RWPE2 (cell line): ENCODE measurements around the gene DNAI2.
"Not testable (repeated sequence)": the region's sequence is repeated elsewhere in the genome, so short reads cannot be mapped to it uniquely, and the experiment has no call there.

Source experiments
- ATAC-seq: fragments of 200-7000 bp; cut with Tn5 transposase; 3 replicates; pipeline ENCODE4 v1.9.1; 2021; ENCODE audit warnings: low read depth
- DNase-seq: peaks from one replicate; pipeline ENCODE4 v3.0.0-alpha.2; 2020; ENCODE audit warnings: low spot score
- H3K27ac ChIP-seq: fragments of 450-650 bp; 2 replicates; pipeline ENCODE4 v1.5.1; 2017; ENCODE audit warnings: mild to moderate bottlenecking; ENCODE audit not compliant: poor library complexity, severe bottlenecking
- H3K27me3 ChIP-seq: fragments of 250-450 bp; sonication (Bioruptor Pico); 2 replicates; pipeline ENCODE4 v1.5.1; 2021; ENCODE audit warnings: mild to moderate bottlenecking, moderate library complexity; ENCODE audit not compliant: insufficient read depth, poor library complexity, severe bottlenecking
- H3K36me3 ChIP-seq: fragments of 250-450 bp; sonication (Bioruptor Pico); 2 replicates; pipeline ENCODE4 v1.5.1; 2020; ENCODE audit warnings: low read depth, mild to moderate bottlenecking, moderate library complexity
- H3K4me1 ChIP-seq: fragments of 250-450 bp; sonication (Bioruptor Pico); 2 replicates; pipeline ENCODE4 v1.5.1; 2021; ENCODE audit warnings: mild to moderate bottlenecking, moderate library complexity; ENCODE audit not compliant: insufficient read depth, poor library complexity, severe bottlenecking
- H3K4me3 ChIP-seq: fragments of 250-450 bp; sonication (Bioruptor Pico); 2 replicates; pipeline ENCODE4 v1.5.1; 2021; ENCODE audit warnings: mild to moderate bottlenecking, moderate library complexity; ENCODE audit not compliant: severe bottlenecking
- H3K9me3 ChIP-seq: fragments of 250-450 bp; sonication (Bioruptor Pico); 2 replicates; pipeline ENCODE4 v1.5.1; 2021; ENCODE audit warnings: mild to moderate bottlenecking, moderate library complexity; ENCODE audit not compliant: severe bottlenecking
- TF ChIP-seq, protein P1 (sequence below): fragments of 450-650 bp; IDR thresholded peaks from one replicate; pipeline ENCODE4 v1.5.1; 2017; ENCODE audit warnings: mild to moderate bottlenecking, moderate library complexity; ENCODE audit not compliant: poor library complexity, severe bottlenecking

DNAI2 gene

DNA sequence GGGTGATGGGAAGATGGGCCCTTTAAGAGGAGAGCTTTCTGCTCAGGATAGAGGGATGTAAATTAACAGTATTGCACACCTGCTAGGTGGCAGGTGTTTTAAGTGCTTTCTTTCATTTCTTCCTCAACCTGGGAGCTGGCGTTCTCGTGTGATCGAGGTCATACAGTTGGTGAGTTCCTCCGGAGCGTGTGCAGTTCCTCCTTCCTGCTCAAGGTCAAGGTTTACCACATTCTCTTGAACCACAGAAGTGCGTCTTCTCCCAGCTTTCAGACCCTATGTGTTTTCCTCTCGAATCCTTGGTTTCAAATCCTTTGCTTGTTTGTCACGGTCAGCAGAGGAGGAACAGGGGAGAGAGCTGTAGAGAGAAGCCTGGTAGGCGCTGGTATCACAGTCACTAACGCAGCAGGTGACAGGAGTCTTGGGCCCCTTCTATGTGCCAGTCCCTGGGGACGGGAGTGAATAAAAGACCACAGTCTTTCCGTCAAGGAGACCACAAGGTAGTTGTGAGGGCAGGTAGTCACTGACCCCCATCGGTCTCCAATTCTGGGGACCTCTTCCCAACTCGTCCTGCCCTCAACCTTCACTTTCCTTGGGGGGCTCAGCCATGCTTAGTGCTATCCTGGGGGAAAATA, 791 bp downstream of the DNAI2 start:
- DNase-seq (no peak), ATAC-seq (no peak)
- Histone ChIP-seq H3K4me1 (no peaks in the 10 kb centered on the region), H3K4me3 (no peak overlapping the region), H3K9me3 (no peaks in the 10 kb centered on the region), H3K27me3 (peaks cover 36% of the 10 kb centered on the region), H3K27ac (no peak overlapping the region), H3K36me3 (no peaks in the 10 kb centered on the region)
- TF ChIP-seq, protein P1, sequence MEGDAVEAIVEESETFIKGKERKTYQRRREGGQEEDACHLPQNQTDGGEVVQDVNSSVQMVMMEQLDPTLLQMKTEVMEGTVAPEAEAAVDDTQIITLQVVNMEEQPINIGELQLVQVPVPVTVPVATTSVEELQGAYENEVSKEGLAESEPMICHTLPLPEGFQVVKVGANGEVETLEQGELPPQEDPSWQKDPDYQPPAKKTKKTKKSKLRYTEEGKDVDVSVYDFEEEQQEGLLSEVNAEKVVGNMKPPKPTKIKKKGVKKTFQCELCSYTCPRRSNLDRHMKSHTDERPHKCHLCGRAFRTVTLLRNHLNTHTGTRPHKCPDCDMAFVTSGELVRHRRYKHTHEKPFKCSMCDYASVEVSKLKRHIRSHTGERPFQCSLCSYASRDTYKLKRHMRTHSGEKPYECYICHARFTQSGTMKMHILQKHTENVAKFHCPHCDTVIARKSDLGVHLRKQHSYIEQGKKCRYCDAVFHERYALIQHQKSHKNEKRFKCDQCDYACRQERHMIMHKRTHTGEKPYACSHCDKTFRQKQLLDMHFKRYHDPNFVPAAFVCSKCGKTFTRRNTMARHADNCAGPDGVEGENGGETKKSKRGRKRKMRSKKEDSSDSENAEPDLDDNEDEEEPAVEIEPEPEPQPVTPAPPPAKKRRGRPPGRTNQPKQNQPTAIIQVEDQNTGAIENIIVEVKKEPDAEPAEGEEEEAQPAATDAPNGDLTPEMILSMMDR, result no peak

DNA sequence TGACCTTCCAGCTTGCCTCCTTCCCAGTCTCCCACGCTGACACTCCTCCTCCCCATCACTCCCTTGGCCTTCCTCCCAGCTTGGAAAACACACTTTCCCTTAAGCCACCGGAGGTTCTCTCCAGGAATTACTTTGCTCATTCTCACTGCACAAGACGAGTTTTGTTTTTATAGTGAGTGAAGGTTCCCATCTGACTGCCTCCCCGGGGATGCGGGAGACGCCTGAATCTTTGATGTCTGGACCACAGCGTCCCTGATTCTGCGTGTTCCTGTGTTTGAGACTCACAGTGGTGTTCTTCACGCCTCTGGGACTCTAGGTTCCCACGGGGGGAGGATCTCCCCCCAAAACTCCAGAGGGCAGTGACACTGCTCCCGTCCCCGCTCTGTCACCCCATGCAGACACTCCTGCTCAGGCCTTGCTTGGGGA, 2.0 kb downstream of the DNAI2 start:
- Histone ChIP-seq H3K27me3 (peaks cover 36% of the 10 kb centered on the region), H3K27ac (no peak overlapping the region), H3K9me3 (no peaks in the 10 kb centered on the region), H3K4me1 (no peaks in the 10 kb centered on the region), H3K4me3 (no peak overlapping the region), H3K36me3 (no peaks in the 10 kb centered on the region)
- TF ChIP-seq, protein P1, result no peak
- DNase-seq (no peak), ATAC-seq (no peak)

DNA sequence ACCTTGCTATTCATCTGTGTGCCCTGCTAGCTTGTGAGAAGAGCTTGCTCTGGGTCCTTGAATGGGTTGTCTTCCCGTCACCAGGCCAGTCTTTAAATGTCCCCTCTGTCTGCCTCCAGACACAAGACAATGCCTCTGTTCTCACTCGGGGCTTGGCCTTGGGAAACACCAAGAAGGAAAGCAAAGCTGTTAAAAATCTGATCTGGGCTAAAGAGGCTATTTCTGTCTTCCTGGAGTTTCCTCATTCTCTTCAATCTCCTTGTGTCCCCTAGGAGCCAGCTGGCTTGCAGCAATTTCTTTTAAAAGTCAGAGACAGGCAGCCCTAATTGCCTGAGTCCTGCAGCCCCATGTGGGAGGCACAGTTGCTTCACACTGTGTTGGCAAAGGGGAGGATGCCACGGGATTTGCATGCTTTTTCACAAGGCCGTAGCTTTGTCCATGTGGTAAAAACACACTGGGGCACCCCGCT, 2.5 kb downstream of the DNAI2 start:
- ATAC-seq, result no peak
- H3K36me3 ChIP-seq, result no peaks in the 10 kb centered on the region
- no peaks in the 10 kb centered on the region for H3K9me3 ChIP-seq
- DNase-seq, result no peak
- H3K27me3 ChIP-seq, result peaks cover 36% of the 10 kb centered on the region
- no peaks in the 10 kb centered on the region for H3K4me1 ChIP-seq
- no peak overlapping the region for H3K4me3 ChIP-seq
- no peak overlapping the region for H3K27ac ChIP-seq
- TF ChIP-seq, protein P1, result no peak

DNA sequence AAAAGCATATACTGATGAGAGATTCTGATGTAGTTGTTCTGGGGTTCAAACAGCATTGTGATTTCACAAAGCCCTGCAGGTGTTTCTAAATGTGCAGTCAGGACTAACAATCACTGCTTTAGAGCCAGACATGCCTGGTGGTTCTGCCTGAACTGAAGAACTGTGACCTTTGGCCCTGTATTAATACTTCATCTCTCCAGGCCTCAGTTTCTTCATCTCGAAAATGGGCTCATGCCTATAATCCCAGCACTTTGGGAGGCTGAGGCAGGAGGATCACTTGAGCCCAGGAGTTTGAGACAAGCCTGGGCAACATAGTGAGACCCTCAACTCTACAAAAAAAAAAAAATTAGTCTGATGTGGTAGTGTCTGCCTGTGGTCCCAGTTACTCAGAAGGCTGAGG, 3.9 kb downstream of the DNAI2 start:
- H3K4me3 ChIP-seq, result no peak overlapping the region
- DNase-seq (no peak), ATAC-seq (no peak)
- no peaks in the 10 kb centered on the region for H3K9me3 ChIP-seq
- H3K27me3 ChIP-seq, result peaks cover 34% of the 10 kb centered on the region
- H3K4me1 ChIP-seq, result peaks cover 2% of the 10 kb centered on the region
- TF ChIP-seq, protein P1, result no peak
- H3K27ac ChIP-seq, result no peak overlapping the region
- H3K36me3 ChIP-seq, result no peaks in the 10 kb centered on the region

DNA sequence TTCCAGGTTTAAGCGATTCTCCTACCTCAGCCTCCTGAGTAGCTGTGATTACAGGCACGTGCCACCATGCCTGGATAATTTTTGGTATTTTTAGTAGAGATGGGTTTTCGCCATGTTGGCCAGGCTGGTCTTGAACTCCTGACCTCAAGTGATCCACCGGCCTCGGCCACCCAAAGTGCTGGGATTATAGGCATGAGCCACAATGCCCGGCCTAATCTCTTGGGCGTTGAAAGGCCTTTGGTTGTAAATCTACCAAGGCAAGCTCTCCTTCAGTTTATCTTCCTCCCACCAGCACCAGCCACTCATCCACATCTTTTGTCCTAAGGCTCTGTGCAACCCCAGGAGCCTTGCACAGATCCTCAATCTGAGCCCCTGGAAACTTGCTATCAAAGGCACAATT, 5.6 kb downstream of the DNAI2 start:
- not testable (repeated sequence) for H3K4me1 ChIP-seq, H3K4me3 ChIP-seq, ATAC-seq, DNase-seq, H3K27ac ChIP-seq, H3K9me3 ChIP-seq, H3K36me3 ChIP-seq
- H3K27me3 ChIP-seq, result peaks cover 18% of the 10 kb centered on the region
